GF-D8 (cell line): Measurements from ENCODE around the gene CD1D.
"Not testable (repeated sequence)": the region's sequence is repeated elsewhere in the genome, so short reads cannot be mapped to it uniquely, and the experiment has no call there.

ENCODE experiments used
- DNase-seq: peaks from one replicate; lab custom pipeline; 2025; lab: John Stamatoyannopoulos, UW

The CD1D gene

DNA sequence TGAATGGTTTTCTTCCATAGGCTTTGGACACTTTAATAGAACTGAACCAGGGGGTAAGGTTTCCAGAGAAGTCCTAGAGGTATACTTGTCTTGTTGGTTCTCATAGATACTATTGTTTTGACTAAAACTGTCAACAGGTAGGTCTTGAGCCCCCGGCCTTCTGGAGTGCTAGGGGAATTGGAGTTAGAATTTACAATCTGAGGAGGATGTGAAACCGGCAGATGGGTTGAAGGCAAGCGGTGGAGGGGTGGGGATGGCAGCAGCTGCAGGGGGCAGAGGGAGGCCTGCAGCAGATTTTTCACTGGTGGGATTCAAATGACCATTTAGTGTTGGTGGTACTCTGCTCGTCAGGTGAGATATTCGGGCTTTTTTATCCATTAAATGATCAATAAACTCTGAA lies 4.3 kb upstream of the CD1D start:
- DNase-seq: no peak

GRCh38 chr1:158176849-158177699 lies 3.6 kb upstream of the CD1D start:
- DNase-seq: not testable (repeated sequence)

DNA sequence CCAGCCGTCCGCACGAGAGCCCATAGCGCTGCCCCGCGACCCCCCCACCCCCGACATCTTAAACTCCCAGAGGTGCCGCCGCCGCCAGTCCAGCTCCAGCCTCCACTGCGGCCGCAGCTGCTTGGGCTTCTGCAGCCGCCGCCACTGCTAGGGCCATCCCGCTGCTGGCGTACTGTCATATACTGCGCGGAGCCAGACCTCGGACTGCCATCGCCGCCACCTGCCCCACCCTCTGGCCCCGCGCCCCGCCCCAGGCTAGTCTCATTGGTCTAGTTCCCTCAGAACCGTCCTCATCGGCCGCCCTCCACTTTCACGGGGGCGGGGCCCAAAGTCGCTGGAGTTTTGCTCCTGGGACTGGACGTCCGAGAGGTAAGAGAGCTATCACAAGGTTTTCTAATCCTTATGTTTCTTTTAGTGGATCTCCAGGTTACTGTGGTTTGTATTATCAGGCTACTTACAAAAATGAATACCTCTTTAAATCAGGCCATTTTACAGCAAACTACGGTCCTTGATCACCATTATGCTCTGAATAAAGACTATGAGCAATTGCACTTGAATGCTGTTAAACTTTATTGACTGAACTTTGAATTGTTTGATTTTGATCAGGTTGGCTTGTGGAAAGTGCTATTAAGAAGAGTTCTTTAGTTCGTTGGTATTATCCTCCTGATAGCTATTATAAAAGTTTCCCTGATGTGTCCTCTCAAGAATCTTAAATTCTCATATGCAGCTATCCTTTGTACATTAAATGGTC lies 2.8 kb upstream of the CD1D start:
- DNase-seq: no peak

- no peak for DNase-seq
These were observed 1.2 kb upstream of the CD1D start for GRCh38 chr1:158179301-158180041.

DNA sequence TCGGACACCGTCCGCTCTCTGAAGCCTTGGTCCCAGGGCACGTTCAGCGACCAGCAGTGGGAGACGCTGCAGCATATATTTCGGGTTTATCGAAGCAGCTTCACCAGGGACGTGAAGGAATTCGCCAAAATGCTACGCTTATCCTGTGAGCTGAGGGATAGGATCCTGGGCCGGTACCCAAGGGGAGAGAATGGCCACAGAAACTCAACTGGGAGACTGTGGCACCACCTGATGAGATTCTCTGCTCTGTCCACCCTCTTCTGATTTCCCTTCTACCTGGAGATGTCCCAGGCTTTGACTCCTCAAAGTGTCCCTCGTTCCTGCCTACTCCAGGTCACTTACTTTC lies 855 bp downstream of the CD1D start:
- DNase-seq: no peak

GRCh38 chr1:158185770-158186169 lies 5.1 kb downstream of the CD1D start:
- DNase-seq: no peak

- no peak for DNase-seq
These were observed 5.5 kb downstream of the CD1D start for GRCh38 chr1:158186180-158186579.

GRCh38 chr1:158188611-158189010 lies 7.9 kb downstream of the CD1D start:
- no peak for DNase-seq

- no peak for DNase-seq
These were observed 8.9 kb downstream of the CD1D start for GRCh38 chr1:158189624-158190023.

- DNase-seq: no peak
These were observed 10.6 kb downstream of the CD1D start for GRCh38 chr1:158191299-158191698.

DNA sequence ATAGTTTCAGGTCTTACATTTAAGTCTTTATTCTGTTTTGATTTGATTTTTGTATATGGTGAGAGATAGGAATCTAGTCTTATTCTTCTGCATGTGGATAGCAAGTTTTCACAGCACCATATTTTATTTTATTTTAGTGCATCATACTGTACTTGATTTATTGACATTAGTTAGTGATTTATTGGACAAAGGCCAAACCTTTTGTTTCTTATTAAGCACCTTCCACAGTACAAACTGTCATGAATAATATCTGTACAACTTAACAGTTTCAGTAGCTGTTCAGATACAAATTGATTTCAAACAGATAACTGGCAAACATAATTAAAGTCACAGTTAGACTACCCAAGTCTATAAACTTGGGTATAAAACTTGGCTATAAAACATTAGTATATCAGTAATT lies 15.8 kb downstream of the CD1D start:
- DNase-seq: no peak

DNA sequence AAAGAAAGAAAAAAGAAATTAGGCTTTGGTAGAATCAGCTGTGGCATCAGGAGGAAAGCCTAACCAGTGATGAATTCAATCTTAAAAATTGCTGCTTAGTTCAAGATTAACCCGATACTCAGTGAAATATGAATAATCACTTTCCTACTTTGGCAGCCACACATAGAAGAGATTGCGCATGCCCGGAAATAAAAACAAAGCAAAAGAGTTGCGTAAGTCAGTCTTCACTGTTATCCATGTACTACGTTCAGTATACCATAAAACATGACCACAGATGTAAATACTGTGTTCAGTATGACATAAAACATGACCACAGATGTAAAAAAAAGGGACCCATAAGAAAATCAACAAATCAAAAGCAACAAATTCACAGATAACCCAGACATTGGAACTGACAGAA lies 19.2 kb downstream of the CD1D start:
- no peak for DNase-seq

DNA sequence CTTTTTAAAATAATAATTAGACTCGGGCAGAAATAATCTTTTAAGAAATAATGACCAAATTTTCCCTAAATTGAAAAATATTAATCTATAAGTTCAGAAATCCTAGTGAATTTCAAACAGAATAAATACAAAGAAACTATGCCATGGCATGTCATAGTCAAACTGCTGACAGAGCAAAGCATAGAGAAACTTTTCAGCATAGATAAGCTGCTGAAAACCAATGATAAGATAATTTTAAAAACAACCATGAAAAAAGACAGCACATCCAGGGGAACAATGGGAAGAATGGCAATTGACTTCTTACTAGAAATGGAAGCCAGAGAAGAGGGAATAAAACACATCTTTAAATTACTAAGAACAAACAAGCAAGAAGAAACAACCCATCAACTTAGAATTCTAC lies 19.8 kb downstream of the CD1D start:
- no peak for DNase-seq

- no peak for DNase-seq
These were observed 23.2 kb downstream of the CD1D start for GRCh38 chr1:158203693-158204457.

- DNase-seq: no peak
These were observed 23.7 kb downstream of the CD1D start for GRCh38 chr1:158204458-158204827.

GRCh38 chr1:158208586-158209116 lies 28.0 kb downstream of the CD1D start:
- no peak for DNase-seq

DNA sequence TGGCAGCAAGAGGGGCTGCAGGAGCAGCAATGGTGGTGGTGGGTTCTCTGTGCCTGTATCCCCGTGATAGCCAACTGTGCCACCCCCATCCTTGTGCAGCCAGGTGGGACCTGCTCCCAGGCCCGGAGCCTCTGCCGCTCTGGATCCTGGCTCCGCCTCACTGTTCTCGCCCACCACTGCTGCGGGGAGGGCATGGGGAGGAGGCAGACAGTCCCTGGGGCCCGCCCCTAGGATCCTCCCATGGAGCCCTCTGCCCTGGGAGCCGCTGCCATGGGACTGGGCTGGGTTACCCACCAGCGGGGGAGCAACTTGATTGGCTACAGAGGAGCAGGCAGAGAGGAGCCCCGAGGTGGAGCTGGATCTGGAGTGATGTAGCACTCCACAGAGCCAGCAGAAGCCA lies 31.6 kb downstream of the CD1D start:
- DNase-seq: no peak

DNA sequence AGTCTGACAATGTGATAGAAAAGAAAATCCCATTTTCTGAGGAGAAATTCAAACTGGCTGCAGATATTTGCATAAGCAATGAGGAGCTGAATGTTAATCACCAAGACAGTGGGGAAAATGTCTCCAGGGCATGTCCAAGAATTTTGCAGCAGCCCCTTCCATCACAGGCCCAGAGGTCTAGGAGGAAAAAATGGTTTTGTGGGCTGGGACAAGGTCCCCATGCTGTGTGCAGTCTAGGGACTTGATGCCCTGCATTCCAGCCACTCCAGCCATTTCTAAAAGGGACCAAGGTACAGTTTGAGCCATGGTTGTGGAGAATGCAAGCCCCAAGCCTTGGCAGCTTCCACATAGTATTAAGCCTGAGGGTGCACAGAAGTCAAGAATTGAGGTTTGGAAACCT lies 42.8 kb downstream of the CD1D start:
- DNase-seq: not testable (repeated sequence)

DNA sequence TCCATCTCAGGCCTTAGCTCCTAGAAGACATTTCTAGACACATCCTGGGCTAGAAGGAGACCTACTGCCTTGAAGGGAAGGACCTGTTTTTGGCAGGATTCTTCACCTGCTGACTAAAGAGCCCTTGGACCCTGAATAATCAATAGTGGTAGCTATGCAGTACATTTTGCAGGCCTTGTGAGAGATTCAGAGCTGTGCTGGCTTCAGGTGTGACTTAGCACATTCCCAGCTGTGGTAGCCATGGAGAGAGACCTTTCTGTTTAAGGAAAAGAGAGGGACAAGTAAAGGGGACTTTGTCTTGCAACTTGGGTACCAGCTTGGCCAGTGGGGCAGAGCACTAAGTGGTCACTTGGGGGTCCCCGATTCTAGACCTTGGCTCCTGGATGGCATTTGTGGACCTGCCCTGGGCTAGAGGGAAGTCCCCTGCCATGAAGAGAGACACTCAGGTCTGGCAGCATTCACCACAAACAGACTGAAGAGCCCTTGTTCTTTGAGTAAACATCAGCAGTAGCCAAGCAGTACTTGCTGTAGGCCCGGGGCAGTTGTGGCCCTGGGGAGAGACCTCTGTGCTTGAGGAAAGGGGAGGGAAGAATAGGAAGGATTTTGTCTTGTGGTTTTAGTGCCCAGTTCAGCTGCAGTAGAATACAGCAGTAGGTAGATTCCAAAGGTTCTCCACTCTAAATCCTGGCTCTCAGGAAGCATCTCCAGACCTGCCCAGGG lies 47.4 kb downstream of the CD1D start:
- no peak for DNase-seq
